ENCODE data around the gene CALU.

- TF ChIP-seq POLR2A (IDR thresholded peaks at IDR 0.05) (no peak), CTCF (IDR thresholded peaks at IDR 0.05) (no peak), POLR2AphosphoS5 (IDR thresholded peaks at IDR 0.05) (no peak)
Measured at GRCh38 chr7:128726059-128726736, 13.0 kb upstream of the CALU start.
